ENCODE results near the gene CDKN2AIP.
"Not testable (repeated sequence)": the region's sequence is repeated elsewhere in the genome, so short reads cannot be mapped to it uniquely, and the experiment has no call there.

Gene CDKN2AIP

GRCh38 chr4:183448436-183448835 lies 4.0 kb downstream of the CDKN2AIP start:
- DNase-seq (ENCODE audit: low read depth in 2 of 2): no peak

- no peak for DNase-seq (ENCODE audit: low read depth in 2 of 2)
These were observed 4.9 kb downstream of the CDKN2AIP start for GRCh38 chr4:183449193-183449882.

- no peak for DNase-seq (ENCODE audit: low read depth in 2 of 2)
These were observed 5.7 kb downstream of the CDKN2AIP start for GRCh38 chr4:183450108-183450507.

- DNase-seq (ENCODE audit: low read depth in 2 of 2): no peak
These were observed 11.2 kb downstream of the CDKN2AIP start for GRCh38 chr4:183455431-183456195.

- no peak for DNase-seq (ENCODE audit: low read depth in 2 of 2)
These were observed 13.6 kb downstream of the CDKN2AIP start for GRCh38 chr4:183458005-183458404.

GRCh38 chr4:183463903-183464619 lies 19.6 kb downstream of the CDKN2AIP start:
- DNase-seq (ENCODE audit: low read depth in 2 of 2): not testable (repeated sequence)

- DNase-seq (ENCODE audit: low read depth in 2 of 2): not testable (repeated sequence)
These were observed 21.4 kb downstream of the CDKN2AIP start for GRCh38 chr4:183465879-183466278.

- DNase-seq (ENCODE audit: low read depth in 2 of 2): no peak
These were observed 22.8 kb downstream of the CDKN2AIP start for GRCh38 chr4:183467246-183467645.

GRCh38 chr4:183468210-183469095 lies 24.0 kb downstream of the CDKN2AIP start:
- no peak for DNase-seq (ENCODE audit: low read depth in 2 of 2)

GRCh38 chr4:183469285-183469684 lies 24.8 kb downstream of the CDKN2AIP start:
- DNase-seq (ENCODE audit: low read depth in 2 of 2): no peak

- DNase-seq (ENCODE audit: low read depth in 2 of 2): no peak
These were observed 25.5 kb downstream of the CDKN2AIP start for GRCh38 chr4:183469936-183470335.

- no peak for DNase-seq (ENCODE audit: low read depth in 2 of 2)
These were observed 26.4 kb downstream of the CDKN2AIP start for GRCh38 chr4:183470821-183471220.

GRCh38 chr4:183471946-183472708 lies 27.7 kb downstream of the CDKN2AIP start:
- DNase-seq (ENCODE audit: low read depth in 2 of 2): peak; percentile 69 to 77

- DNase-seq (ENCODE audit: low read depth in 2 of 2): no peak
These were observed 33.7 kb downstream of the CDKN2AIP start for GRCh38 chr4:183478123-183478522.

GRCh38 chr4:183478926-183479325 lies 34.5 kb downstream of the CDKN2AIP start:
- DNase-seq (ENCODE audit: low read depth in 2 of 2): no peak

GRCh38 chr4:183482515-183483095 lies 38.2 kb downstream of the CDKN2AIP start:
- not testable (repeated sequence) for DNase-seq (ENCODE audit: low read depth in 2 of 2)

GRCh38 chr4:183483997-183484396 lies 39.6 kb downstream of the CDKN2AIP start:
- no peak for DNase-seq (ENCODE audit: low read depth in 2 of 2)

- no peak for DNase-seq (ENCODE audit: low read depth in 2 of 2)
These were observed 41.1 kb downstream of the CDKN2AIP start for GRCh38 chr4:183485411-183486160.

GRCh38 chr4:183492791-183493222 lies 48.4 kb downstream of the CDKN2AIP start:
- DNase-seq (ENCODE audit: low read depth in 2 of 2): no peak

GRCh38 chr4:183493246-183493645 lies 48.8 kb downstream of the CDKN2AIP start:
- no peak for DNase-seq (ENCODE audit: low read depth in 2 of 2)
